Brain pericyte (primary cell): Measurements from ENCODE around the gene SYNM.
A peak's percentile ranks its signal among the peaks of the same experiment; 100 is the strongest.

Source experiments
- DNase-seq: peaks from one replicate; pipeline ENCODE4 v3.0.0-alpha.2; 2012; ENCODE audit warnings: low read depth, low spot score

The SYNM gene

DNA sequence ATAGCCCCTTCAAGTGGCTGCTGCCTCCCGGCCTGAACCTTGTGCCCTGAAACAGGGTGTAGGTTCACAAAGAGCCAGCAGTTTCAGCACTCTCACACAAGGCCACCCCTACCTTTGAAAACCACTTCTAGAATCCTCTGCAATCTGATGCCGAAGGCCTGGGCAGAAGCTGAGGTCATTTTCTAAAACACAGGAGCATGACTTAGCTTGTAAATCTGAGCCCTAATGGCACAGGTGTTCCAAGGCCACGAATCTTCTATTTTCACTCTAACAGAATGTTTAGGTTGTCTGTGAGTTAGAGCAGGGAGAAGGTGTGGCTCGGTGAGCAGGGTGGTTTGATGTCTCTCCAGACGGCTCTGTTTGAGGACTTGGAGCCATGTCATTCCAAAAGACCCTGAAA, 62.3 kb downstream of the SYNM start:
- DNase-seq = no peak

DNA sequence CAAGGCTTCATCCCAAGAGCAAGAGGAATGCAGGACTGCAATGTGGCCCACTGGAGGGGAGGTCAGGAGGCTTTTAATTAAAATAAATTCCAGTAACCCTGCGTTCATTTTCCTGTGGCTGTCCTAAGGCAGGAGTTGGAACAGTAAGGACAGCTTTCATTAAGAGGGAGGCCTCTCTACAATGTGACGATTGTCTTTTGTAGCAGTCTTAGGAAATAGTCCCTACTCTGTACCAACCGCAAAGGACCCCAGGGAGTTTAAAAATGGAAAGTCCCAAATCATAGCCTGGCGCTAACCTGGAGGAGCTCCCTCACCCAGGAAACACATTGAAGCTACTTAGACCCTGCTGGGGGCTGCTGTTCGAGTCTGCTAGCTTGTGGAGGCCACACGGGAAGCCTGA, 62.8 kb downstream of the SYNM start:
- DNase-seq = no peak

DNA sequence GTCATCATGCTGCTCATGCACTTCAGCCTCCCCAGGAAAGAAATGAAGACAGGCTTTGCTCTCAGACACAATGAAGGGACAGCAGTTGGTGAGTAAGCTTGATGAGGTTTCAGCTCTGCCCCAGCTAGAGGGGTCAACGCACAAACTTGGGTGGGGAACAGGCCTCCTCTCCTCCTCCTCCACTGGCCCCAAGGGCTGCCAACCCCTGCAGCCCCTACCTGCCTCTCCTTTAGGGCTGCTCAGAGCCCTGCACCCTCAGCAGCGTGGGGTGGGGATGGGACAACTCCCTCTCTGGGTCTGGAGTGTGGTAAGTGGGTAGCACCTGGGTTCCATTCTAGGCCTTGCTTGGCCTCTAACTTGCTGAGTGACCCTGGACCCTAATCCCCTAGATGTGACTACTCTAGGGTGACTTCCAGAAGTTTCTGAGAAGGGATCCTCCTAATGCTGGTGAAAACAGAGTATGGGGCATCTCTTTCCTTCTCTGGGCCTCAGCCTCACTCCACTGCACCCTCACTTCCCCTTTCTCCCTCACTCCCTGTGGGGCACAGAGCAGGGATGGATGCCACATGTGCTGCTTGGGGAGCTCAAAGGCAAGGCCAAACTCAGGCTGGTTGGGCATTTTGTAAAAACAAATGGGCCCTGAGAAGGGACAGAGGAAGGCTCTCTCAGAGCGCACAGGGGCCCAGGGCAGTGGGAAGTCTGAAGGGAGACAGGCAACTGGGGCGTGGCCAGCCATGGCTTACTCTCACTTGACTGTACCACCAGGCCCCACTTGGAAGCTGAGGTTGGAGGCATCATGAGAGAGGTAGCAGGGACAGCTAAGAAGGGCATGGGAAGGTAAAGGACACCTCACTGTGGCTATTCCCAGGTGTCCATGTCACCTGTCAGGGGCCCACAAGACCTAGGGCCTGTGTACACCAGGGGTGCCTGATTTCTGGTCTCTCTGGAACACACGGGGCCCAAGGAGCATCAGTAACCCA, 64.0 kb downstream of the SYNM start:
- no peak for DNase-seq

DNA sequence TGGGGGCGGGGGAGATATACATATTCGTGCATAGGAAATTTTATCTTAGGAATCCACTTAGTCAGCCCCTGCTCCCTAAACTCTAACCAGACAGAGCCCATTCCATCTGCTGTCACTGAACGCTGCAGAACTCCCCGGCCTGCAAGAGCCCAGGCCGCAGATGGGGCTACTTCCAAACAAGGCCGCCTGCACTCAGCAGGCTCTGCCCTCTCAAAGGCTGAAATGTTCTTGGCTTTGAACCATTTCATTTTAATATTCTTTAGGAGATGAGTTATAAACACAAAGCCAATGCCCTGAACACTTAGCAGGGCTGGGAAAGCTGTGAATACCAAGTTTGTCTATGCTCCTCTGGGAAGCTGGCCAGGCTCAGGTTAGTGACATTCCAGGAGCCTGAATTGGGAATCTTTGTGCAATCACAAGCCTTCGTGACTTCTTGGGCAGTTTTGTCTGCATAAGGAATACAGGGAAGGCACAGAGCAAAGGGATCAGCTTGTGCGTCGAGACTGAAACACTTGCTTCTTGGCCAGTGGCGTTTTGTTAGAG, 65.0 kb downstream of the SYNM start:
- no peak for DNase-seq

DNA sequence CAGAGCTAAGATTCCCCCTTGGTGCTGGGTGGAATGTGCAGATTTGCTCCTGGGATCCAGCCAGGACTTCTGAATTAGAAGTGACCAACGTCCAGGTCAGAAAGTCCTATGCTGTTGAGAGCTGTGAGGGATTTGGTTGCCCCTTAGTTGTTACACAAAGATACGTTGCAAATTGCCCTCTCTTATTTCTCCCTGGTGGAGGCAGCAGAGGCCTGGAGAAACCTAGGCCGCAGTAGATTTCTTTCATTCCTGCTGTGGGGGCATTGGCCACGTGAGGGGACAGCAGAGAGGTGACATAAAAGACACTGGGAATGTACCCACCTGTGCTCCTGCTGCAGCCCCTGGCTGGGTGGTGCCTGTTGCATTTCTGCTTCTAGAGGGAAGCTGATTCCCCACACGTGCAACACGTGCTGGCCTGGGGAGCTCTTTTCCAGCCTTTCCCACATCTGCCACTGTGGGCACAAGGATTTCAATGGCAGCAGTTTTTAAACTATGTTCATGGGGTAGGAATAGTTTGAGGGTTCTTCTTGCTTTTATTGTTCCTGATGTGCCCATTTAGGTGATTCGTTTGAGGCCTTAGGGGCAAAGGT, 65.7 kb downstream of the SYNM start:
- DNase-seq = no peak

DNA sequence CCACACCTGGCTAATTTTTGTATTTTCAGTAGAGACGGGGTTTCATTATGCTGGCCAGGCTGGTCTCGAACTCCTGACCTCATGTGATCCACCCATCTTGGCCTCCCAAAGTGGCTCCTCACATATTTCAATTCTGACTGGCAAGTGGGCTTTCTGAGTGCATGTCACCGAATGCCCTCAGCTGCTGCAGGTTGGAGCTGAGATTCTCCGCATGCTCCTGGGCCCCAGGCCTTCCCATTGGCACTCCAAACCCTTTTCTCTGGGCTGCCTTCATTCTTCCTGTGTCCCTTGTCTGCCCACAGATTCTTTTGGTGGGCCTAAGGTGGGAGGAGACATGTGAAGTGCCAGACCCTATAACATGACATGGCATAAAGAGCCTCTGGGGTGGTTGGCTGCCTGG, 67.3 kb downstream of the SYNM start:
- no peak for DNase-seq

DNA sequence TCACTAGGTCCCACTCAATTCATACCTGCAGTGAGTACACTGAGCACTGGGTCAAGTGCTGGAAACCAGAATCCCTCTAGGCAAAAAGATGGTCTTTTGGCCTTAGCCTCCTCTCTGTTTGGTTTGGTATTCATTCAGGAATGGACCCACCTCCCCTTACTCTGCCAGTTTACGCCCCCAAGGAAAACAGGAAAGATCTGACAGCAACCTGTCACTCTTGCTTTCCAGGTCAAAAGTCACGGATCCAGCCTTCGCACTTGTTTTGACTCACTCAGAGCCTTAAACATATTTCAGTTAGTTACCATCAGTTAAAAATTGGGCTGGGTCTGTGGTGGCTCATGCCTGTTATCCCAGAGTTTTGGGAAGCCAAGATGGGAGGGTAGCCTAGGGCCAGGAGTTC, 68.1 kb downstream of the SYNM start:
- DNase-seq = no peak

DNA sequence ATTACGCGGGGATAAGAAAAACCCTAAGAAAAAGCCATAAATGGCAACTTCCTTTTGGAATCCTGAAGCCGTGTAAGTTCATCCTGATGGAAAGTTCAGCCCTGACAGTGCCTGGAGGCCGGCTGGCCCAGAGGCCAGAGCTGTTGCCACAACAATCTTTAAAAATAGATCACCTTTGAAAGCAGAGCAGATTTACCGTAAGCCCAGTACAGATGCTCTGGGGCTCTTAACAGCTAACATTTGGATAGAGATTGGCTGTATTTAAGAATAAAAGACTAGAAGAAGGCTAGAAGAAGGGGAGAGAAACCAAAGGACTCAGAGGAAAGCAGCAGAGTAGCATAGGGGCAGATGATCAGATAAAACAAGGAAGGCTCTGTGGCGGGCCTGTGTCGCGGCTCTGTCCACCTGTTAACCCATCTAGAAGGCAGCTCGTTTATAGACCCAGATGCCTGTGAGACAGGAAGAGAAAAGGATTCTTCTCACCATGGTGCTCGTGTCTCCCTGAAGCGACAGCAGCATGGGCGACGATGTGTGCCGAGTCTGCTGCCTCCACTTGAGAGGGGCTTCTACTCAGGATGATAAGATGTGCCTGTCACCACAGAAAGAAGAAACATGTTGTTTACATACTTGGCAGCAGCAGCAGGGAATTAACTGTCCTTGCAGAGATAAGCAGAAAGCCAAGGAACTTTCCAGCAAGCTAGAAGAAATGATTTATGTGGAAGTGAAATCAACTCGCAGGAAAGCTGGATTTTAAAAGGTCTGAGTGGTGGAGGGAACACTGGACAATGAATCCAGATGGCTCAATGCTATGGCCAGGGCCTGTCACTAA, 69.9 kb downstream of the SYNM start:
- DNase-seq = no peak

DNA sequence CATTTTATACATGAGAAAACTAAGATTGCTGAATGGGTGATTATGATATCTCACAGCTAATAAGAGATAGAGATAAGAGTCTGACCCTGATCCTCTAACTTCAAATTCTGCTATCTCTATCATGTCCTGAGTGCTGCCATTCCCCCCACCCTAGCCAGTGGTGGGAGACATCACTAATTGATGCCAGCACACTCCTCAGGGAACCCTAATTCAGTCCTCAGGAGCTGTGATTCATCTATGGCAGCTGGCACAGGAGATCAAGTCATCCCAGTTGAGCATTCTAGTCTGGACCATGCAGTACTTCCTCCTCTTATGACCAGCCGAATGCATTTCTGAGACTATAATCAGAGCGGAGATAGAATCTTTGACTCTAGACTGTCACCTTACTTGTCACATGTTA, 71.9 kb downstream of the SYNM start:
- DNase-seq = no peak

DNA sequence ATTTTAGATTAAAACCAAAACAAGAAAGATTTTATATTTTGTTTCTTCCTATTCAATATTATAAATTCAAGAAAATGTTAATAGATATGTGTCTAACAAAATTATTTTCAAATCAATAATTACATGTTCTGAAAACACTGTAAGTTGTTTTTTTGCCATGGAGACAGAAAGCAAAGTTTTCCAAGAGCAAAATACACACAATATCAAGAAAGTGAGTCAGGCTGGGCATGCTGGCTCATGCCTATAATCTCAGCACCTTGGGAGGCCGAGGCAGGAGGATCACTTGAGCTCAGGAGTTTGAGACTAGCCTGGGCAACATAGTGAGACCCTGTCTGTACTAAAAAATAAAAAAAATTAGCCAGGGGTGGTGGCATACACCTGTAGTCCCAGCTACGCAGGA, 72.8 kb downstream of the SYNM start:
- no peak for DNase-seq

DNA sequence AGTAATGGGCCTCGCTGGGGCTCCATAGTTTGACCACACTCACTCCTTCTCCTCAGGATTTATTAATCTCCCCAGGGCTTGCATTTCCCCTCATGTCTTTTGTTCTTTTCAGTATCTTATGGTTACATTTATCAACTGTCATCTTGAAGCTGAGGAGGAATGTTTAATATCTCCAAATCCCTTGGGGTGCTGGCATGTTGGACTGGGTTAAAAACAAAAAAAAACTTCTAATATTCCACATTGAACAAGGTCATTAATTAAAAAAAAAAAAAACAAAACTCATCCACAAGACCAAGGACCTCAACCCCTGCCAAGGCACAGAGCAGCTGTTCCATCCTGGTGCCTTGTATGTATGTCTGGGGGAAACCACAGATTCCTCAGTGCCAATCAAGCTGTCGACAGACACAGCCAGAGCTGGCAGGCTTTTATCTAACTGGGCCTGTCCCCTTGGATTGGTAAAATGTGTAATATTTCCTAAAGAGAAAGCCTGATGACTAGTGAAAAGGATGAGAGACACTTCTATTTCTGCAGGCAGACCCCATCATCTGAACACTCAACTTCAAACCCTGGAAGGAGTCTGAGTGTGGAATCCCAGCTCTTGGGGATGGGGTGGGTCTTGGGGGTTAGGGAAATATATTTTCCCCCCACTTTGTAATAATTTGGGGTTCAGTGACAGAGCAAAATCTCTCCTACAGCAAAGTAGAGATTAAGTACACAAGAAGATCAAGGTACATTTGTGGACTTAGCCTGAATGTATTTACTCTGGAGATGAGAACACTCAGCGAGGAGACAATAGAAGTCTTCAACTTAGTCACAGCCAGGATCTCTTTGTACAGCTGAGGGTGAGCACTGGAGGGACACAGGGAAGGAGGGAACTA, 75.4 kb downstream of the SYNM start:
- no peak for DNase-seq

DNA sequence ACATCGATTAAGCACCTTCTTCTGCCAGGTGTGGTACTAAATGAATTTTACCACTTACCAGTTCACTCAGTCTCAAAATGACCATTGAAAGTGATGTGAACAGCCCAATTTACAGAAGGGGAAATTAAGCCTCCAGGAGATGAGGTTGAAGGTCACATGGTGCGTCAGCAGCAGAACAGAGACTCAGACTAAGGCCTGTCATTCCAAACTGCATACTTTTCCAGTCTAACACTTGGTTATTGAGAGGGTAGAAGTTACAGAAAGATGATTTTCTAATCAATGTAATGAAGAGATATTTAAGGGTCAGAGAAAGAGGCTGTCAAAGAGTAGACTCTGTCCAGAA, 76.1 kb downstream of the SYNM start:
- DNase-seq = no peak

DNA sequence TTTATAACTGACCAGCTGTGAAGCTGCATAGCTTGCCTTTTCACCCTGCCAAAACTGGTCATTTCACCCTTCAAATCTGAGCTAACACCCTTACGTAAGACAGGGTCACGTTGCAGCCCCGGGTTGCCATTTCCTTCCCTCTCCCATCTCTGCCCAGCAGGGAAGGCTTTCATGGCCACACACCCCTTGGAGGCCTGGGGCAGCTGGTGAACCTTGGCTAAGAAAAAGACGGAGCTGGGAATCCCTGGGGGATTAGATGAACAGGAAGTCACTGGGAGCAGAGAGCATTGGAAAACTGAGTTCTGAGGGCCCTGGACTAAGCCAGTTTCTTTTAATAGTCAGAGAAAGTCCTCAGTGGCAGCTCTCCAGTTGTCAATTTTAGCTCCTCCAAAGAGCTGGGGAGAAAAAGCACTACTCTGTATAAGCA, 76.7 kb downstream of the SYNM start:
- DNase-seq = peak; percentile 27

DNA sequence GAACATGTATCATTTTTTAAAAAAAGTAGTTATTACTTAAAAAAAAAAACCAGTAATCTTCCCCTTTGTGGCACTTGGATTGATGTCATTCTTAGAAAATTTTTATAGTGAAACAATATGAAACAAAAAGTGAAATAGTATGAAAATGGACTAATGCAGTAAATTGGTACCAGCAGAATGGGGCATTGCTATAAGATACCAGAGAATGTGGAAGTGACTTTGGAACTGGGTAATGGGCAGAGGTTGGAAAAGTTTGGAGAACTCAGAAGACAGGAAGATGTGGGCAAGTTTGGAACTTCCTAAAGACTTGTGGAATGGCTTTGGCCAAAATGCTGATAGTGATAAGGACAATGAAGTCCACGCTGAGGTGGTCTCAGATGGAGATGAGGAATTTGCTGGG, 77.9 kb downstream of the SYNM start:
- DNase-seq = no peak
